Mesenchymal stem cell (in vitro differentiated cells and primary cell): Measurements from ENCODE around the gene SMIM38.
A peak's percentile ranks its signal among the peaks of the same experiment; 100 is the strongest.
"Not testable (repeated sequence)": the region's sequence is repeated elsewhere in the genome, so short reads cannot be mapped to it uniquely, and the experiment has no call there.

ENCODE experiments used
- DNase-seq: peaks from one replicate; pipeline ENCODE4 v3.0.0-alpha.2; 2013
- H2AFZ ChIP-seq: one replicate; pipeline ENCODE4 v1.6.1; 2013; ENCODE audit warnings: low read depth, mild to moderate bottlenecking, control low read depth, inconsistent platforms, low read length, moderate library complexity
- H2AK5ac ChIP-seq: 2 replicates; pipeline ENCODE4 v1.6.1; 2013; ENCODE audit warnings: low read length, moderate library complexity, mild to moderate bottlenecking, inconsistent platforms; ENCODE audit not compliant: severe bottlenecking
- H2BK120ac ChIP-seq: one replicate; pipeline ENCODE4 v1.6.1; 2013; ENCODE audit warnings: low read depth, mild to moderate bottlenecking, inconsistent platforms, low read length, moderate library complexity
- H2BK12ac ChIP-seq, 2 experiments: one replicate each; pipeline ENCODE4 v1.6.1; 2013; ENCODE audit warnings: inconsistent platforms in 2 of 2, low read length in 2 of 2, mild to moderate bottlenecking in 2 of 2, moderate library complexity in 2 of 2, control low read depth in 1 of 2
- H2BK15ac ChIP-seq: one replicate; pipeline ENCODE4 v1.6.1; 2013; ENCODE audit warnings: mild to moderate bottlenecking, low read depth, inconsistent platforms; ENCODE audit not compliant: poor library complexity, severe bottlenecking
- H2BK5ac ChIP-seq: 2 replicates; pipeline ENCODE4 v1.6.1; 2013; ENCODE audit warnings: low read depth, mild to moderate bottlenecking, low read length, control low read depth, inconsistent platforms; ENCODE audit not compliant: poor library complexity, severe bottlenecking
- H3K14ac ChIP-seq, 2 experiments: one replicate each; pipeline ENCODE4 v1.6.1; 2013; ENCODE audit warnings: inconsistent platforms in 2 of 2, low read length in 2 of 2, control low read depth in 1 of 2, mild to moderate bottlenecking in 1 of 2, moderate library complexity in 1 of 2
- H3K18ac ChIP-seq, 2 experiments: one replicate each; pipeline ENCODE4 v1.6.1; 2013; ENCODE audit warnings: inconsistent platforms in 2 of 2, low read length in 2 of 2, control low read depth in 1 of 2, low read depth in 1 of 2, mild to moderate bottlenecking in 1 of 2
- H3K23ac ChIP-seq, 2 experiments: one replicate each; pipeline ENCODE4 v1.6.1; 2013; ENCODE audit warnings: inconsistent platforms in 2 of 2, low read length in 2 of 2, mild to moderate bottlenecking in 2 of 2, moderate library complexity in 2 of 2, control low read depth in 1 of 2
- H3K27ac ChIP-seq: 2 replicates; pipeline ENCODE4 v1.5.1; 2013; ENCODE audit warnings: mild to moderate bottlenecking, moderate library complexity, low read length, control low read depth, inconsistent platforms; ENCODE audit not compliant: poor library complexity, severe bottlenecking
- H3K27me3 ChIP-seq, 2 experiments: 2 replicates each; pipeline versions ENCODE4 v1.6.1 to v1.7.0; 2013; ENCODE audit warnings: low read length in 2 of 2, mild to moderate bottlenecking in 2 of 2, moderate library complexity in 2 of 2, control low read depth in 1 of 2, inconsistent platforms in 1 of 2; ENCODE audit not compliant: control insufficient read depth in 1 of 2, insufficient read depth in 1 of 2
- H3K36me3 ChIP-seq, 2 experiments: 2 replicates each; pipeline versions ENCODE4 v1.6.1 to v1.7.0; 2013; ENCODE audit warnings: low read length in 2 of 2, control low read depth in 1 of 2, inconsistent platforms in 1 of 2, low read depth in 1 of 2, mild to moderate bottlenecking in 1 of 2; ENCODE audit not compliant: insufficient read depth in 2 of 2, control insufficient read depth in 1 of 2
- H3K4ac ChIP-seq, 2 experiments: one replicate each; pipeline ENCODE4 v1.6.1; 2013; ENCODE audit warnings: inconsistent platforms in 2 of 2, low read length in 2 of 2, mild to moderate bottlenecking in 2 of 2, moderate library complexity in 2 of 2, control low read depth in 1 of 2, low read depth in 1 of 2
- H3K4me1 ChIP-seq: 2 replicates; pipeline ENCODE4 v1.6.1; 2013; ENCODE audit warnings: low read depth, low read length, control low read depth; ENCODE audit not compliant: control insufficient read depth, insufficient read depth
- H3K4me2 ChIP-seq: 2 replicates; pipeline ENCODE4 v1.6.1; 2013; ENCODE audit warnings: low read length, mild to moderate bottlenecking, inconsistent platforms; ENCODE audit not compliant: poor library complexity, severe bottlenecking
- H3K4me3 ChIP-seq, 2 experiments: 2 replicates each; pipeline versions ENCODE4 v1.5.1 to v1.7.0; 2013; ENCODE audit warnings: low read length in 2 of 2, mild to moderate bottlenecking in 2 of 2, control low read depth in 1 of 2, low read depth in 1 of 2; ENCODE audit not compliant: insufficient read depth in 1 of 2
- H3K79me1 ChIP-seq: replicated peaks from 2 replicates; pipeline ENCODE4 v1.6.1; 2013; ENCODE audit warnings: mild to moderate bottlenecking, control low read depth, low read length, inconsistent platforms; ENCODE audit not compliant: poor library complexity, severe bottlenecking
- H3K9ac ChIP-seq: 2 replicates; pipeline ENCODE4 v1.7.0; 2013; ENCODE audit warnings: mild to moderate bottlenecking, low read length, moderate library complexity
- H3K9me3 ChIP-seq: 2 replicates; pipeline ENCODE4 v1.7.0; 2013; ENCODE audit warnings: mild to moderate bottlenecking, low read length; ENCODE audit not compliant: control insufficient read depth
- H4K8ac ChIP-seq: one replicate; pipeline ENCODE4 v1.6.1; 2013; ENCODE audit warnings: inconsistent platforms, mild to moderate bottlenecking, low read length, moderate library complexity
- H4K91ac ChIP-seq: one replicate; pipeline ENCODE4 v1.6.1; 2013; ENCODE audit warnings: mild to moderate bottlenecking, low read length, inconsistent platforms
- WGBS: methylation state at CpG from one replicate; pipeline ENCODE4 v1.1.7; 2013; ENCODE audit warnings: mixed read lengths; 5-methylcytosine and 5-hydroxymethylcytosine counted together

Gene SMIM38

DNA sequence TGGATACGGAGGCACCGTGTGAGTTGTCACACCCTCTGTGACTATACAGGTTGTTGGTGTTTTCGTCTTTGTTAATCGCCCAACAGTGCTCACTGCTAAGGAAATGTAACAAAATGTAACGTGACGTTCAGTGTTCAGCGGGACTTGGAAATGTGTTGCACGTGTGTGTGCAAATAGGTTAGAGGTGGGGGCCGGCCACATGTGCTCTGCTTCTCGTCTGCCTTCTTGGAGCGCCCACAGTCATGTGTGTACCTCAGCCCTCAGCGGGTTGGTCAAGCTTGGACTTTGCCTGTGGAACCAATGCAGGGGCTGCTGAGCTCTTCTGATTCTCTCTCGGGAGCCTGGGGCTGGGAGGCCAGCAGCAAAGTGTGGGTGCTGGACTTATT lies 7.4 kb upstream of the SMIM38 start:
- Histone ChIP-seq H3K14ac (no peak overlapping the region), H3K4me1 (no peaks in the 10 kb centered on the region), H3K27me3 (peaks cover 0 to 40% of the 10 kb centered on the region in 2 experiments), H2AK5ac (no peak overlapping the region), H3K9me3 (peaks cover 15% of the 10 kb centered on the region), H3K36me3 (no peaks in the 10 kb centered on the region), H2AFZ (no peak overlapping the region), H3K4me2 (no peak overlapping the region), H3K4me3 (no peak overlapping the region), H3K18ac (no peak overlapping the region), H3K9ac (no peak overlapping the region), H4K8ac (no peak overlapping the region), H2BK12ac (no peak overlapping the region), H2BK15ac (no peak overlapping the region), H3K4ac (no peak overlapping the region), H2BK120ac (no peak overlapping the region), H3K27ac (no peak overlapping the region), H3K23ac (no peak overlapping the region), H2BK5ac (no peak overlapping the region), H4K91ac (no peak overlapping the region), H3K79me1 (no peaks in the 10 kb centered on the region)
- WGBS = 94% methylated on average over 13 of the region's 13 CpGs
- no peak for DNase-seq

GRCh38 chr11:69148806-69149205 lies 6.9 kb upstream of the SMIM38 start:
- Histone ChIP-seq H3K14ac (no peak overlapping the region), H3K9me3 (peaks cover 15% of the 10 kb centered on the region), H3K4me1 (no peaks in the 10 kb centered on the region), H3K27ac (no peak overlapping the region), H4K91ac (no peak overlapping the region), H3K79me1 (no peaks in the 10 kb centered on the region), H3K9ac (no peak overlapping the region), H3K27me3 (peaks cover 0 to 44% of the 10 kb centered on the region in 2 experiments), H2AK5ac (no peak overlapping the region), H2AFZ (no peak overlapping the region), H3K4me2 (no peak overlapping the region), H3K23ac (no peak overlapping the region), H3K18ac (no peak overlapping the region), H3K36me3 (no peaks in the 10 kb centered on the region), H4K8ac (no peak overlapping the region), H2BK15ac (no peak overlapping the region), H2BK12ac (no peak overlapping the region), H2BK120ac (no peak overlapping the region), H2BK5ac (no peak overlapping the region), H3K4me3 (no peak overlapping the region), H3K4ac (no peak overlapping the region)
- no peak for DNase-seq
- WGBS = 89% methylated on average over 9 of the region's 9 CpGs

DNA sequence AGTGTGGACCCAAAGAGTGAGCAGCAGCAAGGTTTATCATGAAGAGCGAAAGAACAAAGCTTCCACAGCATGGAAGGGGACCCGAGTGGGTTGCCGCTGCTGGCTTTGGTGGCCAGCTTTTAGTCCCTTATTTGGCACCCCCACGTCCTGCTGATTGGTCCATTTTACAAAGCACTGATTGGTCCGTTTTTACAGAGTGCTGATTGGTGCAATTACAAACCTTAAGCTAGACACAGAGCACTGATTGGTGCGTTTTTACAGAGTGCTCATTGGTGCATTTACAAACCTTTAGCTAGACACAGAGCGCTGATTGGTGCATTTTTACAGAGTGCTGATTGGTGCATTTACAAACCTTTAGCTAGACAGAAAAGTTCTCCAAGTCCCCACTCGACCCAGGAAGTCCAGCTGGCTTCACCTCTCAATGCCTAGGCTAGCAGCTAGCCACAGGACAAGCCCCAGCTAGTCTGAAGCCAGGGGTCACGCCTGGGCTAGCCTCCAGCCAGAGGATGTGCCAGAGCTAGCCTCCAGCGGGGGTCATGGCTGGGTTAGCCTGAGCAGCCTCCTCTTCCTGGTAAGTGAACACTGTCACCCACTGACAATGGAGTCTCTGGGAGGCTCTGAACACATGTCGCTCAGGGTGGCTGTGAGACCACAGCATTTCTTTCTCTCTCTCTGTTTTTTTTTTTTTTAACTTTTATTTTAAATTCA lies 6.2 kb upstream of the SMIM38 start:
- 73% methylated on average over 10 of the region's 11 CpGs for WGBS
- not testable (repeated sequence) for H2BK12ac ChIP-seq, H3K4me3 ChIP-seq

DNA sequence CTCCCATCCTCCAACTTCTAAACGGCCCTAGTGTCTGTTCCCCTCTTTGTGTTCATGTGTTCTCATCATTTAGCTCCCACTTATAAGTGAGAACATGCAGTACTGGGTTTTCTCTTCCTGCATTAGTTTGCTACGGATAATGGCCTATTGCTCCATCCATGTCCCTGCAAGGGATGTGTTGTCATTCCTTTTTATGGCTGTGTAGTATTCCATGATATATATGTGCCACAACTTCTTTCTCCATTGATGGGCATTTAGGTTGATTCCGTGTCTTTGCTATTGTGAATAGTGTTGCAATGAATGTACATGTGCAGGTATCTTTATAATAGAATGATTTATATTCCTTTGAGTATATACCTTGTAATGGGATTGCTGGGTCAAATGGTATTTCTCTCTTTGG lies 5.6 kb upstream of the SMIM38 start:
- no peak overlapping the region for H2BK120ac ChIP-seq
- no peak overlapping the region for H2BK5ac ChIP-seq
- no peak overlapping the region for H3K4ac ChIP-seq
- no peak overlapping the region for H2AFZ ChIP-seq
- no peak overlapping the region for H3K27ac ChIP-seq
- H3K79me1 ChIP-seq = no peaks in the 10 kb centered on the region
- no peak overlapping the region for H3K9ac ChIP-seq
- H3K23ac ChIP-seq = no peak overlapping the region
- no peak overlapping the region for H3K4me2 ChIP-seq
- no peak overlapping the region for H2BK15ac ChIP-seq
- H3K27me3 ChIP-seq = peaks cover 0 to 43% of the 10 kb centered on the region in 2 experiments
- no peak for DNase-seq
- H3K14ac ChIP-seq = no peak overlapping the region
- WGBS = 85% methylated on average over 2 of the region's 3 CpGs
- peaks cover 15% of the 10 kb centered on the region for H3K9me3 ChIP-seq
- no peak overlapping the region for H3K18ac ChIP-seq
- no peak overlapping the region for H4K8ac ChIP-seq
- H4K91ac ChIP-seq = no peak overlapping the region
- no peak overlapping the region for H3K4me3 ChIP-seq
- H3K36me3 ChIP-seq = no peaks in the 10 kb centered on the region
- H3K4me1 ChIP-seq = no peaks in the 10 kb centered on the region
- H2BK12ac ChIP-seq = no peak overlapping the region
- no peak overlapping the region for H2AK5ac ChIP-seq

More for the DNA sequence above, 6.2 kb upstream of the SMIM38 start:
- Histone ChIP-seq H3K9me3 (peaks cover 15% of the 10 kb centered on the region), H3K27me3 (peaks cover 0 to 43% of the 10 kb centered on the region in 2 experiments), H4K91ac (peak overlapping the region; percentile 76)
- H3K4ac ChIP-seq, H4K8ac ChIP-seq, H3K9ac ChIP-seq, H2BK15ac ChIP-seq, H3K18ac ChIP-seq, H2AFZ ChIP-seq, H3K14ac ChIP-seq, DNase-seq, H3K4me1 ChIP-seq, H2AK5ac ChIP-seq, H2BK120ac ChIP-seq, H3K4me2 ChIP-seq, H3K27ac ChIP-seq, H3K79me1 ChIP-seq, H3K36me3 ChIP-seq, H3K23ac ChIP-seq, H2BK5ac ChIP-seq: not testable (repeated sequence)
